ENCODE measurements around the gene PHACTR1. TPM values are rescaled to one million over a fixed set of nuclear protein-coding genes. Genes with fewer than 3 reads are reported as not detected.

PHACTR1 gene
- total and polyA plus RNA-seq, 2 of the 4 experiments (the other 2 are of a cell fraction), result not detected

DNA sequence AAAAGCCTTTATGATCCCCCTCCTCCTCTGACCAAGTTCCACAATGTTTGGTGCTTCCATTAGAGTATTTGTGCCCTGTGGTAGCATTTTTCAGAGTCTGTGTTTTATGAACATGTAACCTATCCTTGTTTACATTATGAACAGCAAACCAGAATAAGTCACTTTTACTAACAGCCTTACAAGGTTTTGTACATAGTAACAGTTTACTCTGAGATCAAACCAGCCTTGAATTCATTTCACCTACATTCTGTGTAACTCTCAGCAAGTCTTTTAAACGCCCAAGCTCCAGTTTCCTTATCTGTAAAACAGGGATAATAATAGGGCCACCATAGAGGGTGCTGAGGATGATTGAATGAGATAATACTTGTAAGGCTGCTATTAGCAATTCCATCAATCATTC is 175.0 kb downstream of the PHACTR1 start:
- in situ Hi-C loops (cut with MboI; ENCODE audit: low sequenced_read_pairs) (loop anchor here (25.0 kb wide), 2 partner anchors 254 to 1329 kb away; no protein-coding TSS in a partner anchor), dilution Hi-C loops (cut with HindIII; ENCODE audit: low sequenced_read_pairs, unreplicated experiment) (no loop called here), intact Hi-C loops (cut with micrococcal nuclease) (loop anchor here (10.0 kb wide), 2 partner anchors 597 to 1237 kb away; partner anchors contain the start of gene EDN1)
- H3K9ac ChIP-seq (ENCODE audit: low read depth, low read length), result no peak overlapping the region
- H3K23ac ChIP-seq (ENCODE audit: low read depth, low read length), result no peak overlapping the region
- H2BK20ac ChIP-seq (ENCODE audit: low read depth, low read length), result no peak overlapping the region
- no peak overlapping the region for H2BK120ac ChIP-seq (ENCODE audit: low read depth, low read length)
- no peaks in the 10 kb centered on the region for H3K9me1 ChIP-seq (ENCODE audit: insufficient read depth, low read length)
- H4K5ac ChIP-seq (ENCODE audit: low read depth, low read length), result no peak overlapping the region
- H2AFZ ChIP-seq (replicated peaks; ENCODE audit: low read length, poor library complexity), result no peak overlapping the region
- no peak overlapping the region for H3K14ac ChIP-seq (replicated peaks; ENCODE audit: low read depth, low read length)
- ATAC-seq (ENCODE audit: low read depth), result no peak
- TF ChIP-seq, protein P1, sequence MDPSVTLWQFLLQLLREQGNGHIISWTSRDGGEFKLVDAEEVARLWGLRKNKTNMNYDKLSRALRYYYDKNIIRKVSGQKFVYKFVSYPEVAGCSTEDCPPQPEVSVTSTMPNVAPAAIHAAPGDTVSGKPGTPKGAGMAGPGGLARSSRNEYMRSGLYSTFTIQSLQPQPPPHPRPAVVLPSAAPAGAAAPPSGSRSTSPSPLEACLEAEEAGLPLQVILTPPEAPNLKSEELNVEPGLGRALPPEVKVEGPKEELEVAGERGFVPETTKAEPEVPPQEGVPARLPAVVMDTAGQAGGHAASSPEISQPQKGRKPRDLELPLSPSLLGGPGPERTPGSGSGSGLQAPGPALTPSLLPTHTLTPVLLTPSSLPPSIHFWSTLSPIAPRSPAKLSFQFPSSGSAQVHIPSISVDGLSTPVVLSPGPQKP (IDR thresholded peaks at IDR 0.05; ENCODE audit: borderline replicate concordance, low read depth, low read length), result no peak
- TF ChIP-seq SMC3 (IDR thresholded peaks at IDR 0.05; ENCODE audit: low read depth, low read length) (no peak), FOS (IDR thresholded peaks at IDR 0.05; ENCODE audit: low read depth, low read length) (no peak), MAZ (IDR thresholded peaks at IDR 0.05; ENCODE audit: borderline replicate concordance, low read depth, low read length) (no peak), CEBPB (IDR thresholded peaks at IDR 0.05; ENCODE audit: low read depth, low read length) (no peak), MXI1 (IDR thresholded peaks at IDR 0.05; ENCODE audit: borderline replicate concordance, low read depth, low read length) (no peak), RAD21 (IDR thresholded peaks at IDR 0.05; ENCODE audit: low read length) (no peak), RFX5 (IDR thresholded peaks at IDR 0.05; ENCODE audit: low read depth, low read length) (no peak), BHLHE40 (IDR thresholded peaks at IDR 0.05; ENCODE audit: low read depth, low read length) (no peak)
- TF ChIP-seq, protein P2, sequence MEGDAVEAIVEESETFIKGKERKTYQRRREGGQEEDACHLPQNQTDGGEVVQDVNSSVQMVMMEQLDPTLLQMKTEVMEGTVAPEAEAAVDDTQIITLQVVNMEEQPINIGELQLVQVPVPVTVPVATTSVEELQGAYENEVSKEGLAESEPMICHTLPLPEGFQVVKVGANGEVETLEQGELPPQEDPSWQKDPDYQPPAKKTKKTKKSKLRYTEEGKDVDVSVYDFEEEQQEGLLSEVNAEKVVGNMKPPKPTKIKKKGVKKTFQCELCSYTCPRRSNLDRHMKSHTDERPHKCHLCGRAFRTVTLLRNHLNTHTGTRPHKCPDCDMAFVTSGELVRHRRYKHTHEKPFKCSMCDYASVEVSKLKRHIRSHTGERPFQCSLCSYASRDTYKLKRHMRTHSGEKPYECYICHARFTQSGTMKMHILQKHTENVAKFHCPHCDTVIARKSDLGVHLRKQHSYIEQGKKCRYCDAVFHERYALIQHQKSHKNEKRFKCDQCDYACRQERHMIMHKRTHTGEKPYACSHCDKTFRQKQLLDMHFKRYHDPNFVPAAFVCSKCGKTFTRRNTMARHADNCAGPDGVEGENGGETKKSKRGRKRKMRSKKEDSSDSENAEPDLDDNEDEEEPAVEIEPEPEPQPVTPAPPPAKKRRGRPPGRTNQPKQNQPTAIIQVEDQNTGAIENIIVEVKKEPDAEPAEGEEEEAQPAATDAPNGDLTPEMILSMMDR (conservative IDR thresholded peaks at IDR 0.05; ENCODE audit: low read depth, low read length), result no peak
- TF ChIP-seq, protein P3, sequence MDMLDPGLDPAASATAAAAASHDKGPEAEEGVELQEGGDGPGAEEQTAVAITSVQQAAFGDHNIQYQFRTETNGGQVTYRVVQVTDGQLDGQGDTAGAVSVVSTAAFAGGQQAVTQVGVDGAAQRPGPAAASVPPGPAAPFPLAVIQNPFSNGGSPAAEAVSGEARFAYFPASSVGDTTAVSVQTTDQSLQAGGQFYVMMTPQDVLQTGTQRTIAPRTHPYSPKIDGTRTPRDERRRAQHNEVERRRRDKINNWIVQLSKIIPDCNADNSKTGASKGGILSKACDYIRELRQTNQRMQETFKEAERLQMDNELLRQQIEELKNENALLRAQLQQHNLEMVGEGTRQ (IDR thresholded peaks at IDR 0.05; ENCODE audit: low read depth, low read length), result no peak
- no peak overlapping the region for H2AK5ac ChIP-seq (ENCODE audit: low read depth, low read length)
- no peaks in the 10 kb centered on the region for H3K27me3 ChIP-seq (ENCODE audit: control insufficient read depth, insufficient read depth, low read length)
- H4K91ac ChIP-seq (ENCODE audit: insufficient read depth, low read depth, low read length), result no peak overlapping the region
- no peaks in the 10 kb centered on the region for H4K20me1 ChIP-seq (ENCODE audit: insufficient read depth, low read length)
- BruUV-seq (replicated peaks), result no TSS peak
- H3K79me1 ChIP-seq (ENCODE audit: low read depth in 1 of 2, low read length in 2 of 2), result no peaks in the 10 kb centered on the region
- H4K8ac ChIP-seq (ENCODE audit: low read depth in 2 of 2, low read length in 2 of 2), result no peak overlapping the region
- CTCF ChIA-PET, result no interaction called here
- no peaks in the 10 kb centered on the region for H3K4me1 ChIP-seq (ENCODE audit: control insufficient read depth, insufficient read depth, low read length)
- no peak overlapping the region for H2AK9ac ChIP-seq (replicated peaks; ENCODE audit: low read depth, low read length, poor library complexity)
- no peak overlapping the region for H3K4me3 ChIP-seq (ENCODE audit: insufficient read depth, low read depth, low read length)
- H3K56ac ChIP-seq (ENCODE audit: extremely low read depth, insufficient read depth, low read length), result no peak overlapping the region
- H2BK5ac ChIP-seq (ENCODE audit: low read depth, low read length, poor library complexity, severe bottlenecking), result no peak overlapping the region
- no peak overlapping the region for H2BK15ac ChIP-seq (ENCODE audit: low read depth, low read length)
- no peak overlapping the region for H3K4me2 ChIP-seq (ENCODE audit: low read depth, low read length)
- H3K36me3 ChIP-seq (ENCODE audit: control insufficient read depth, insufficient read depth, low read length), result no peaks in the 10 kb centered on the region
- no peak overlapping the region for H3K18ac ChIP-seq (ENCODE audit: low read depth, low read length)
- no peak for DNase-seq
- H3K9me3 ChIP-seq (ENCODE audit: control insufficient read depth, insufficient read depth, low read length), result 0 out of 2 replicates have a peak, but pooled peaks cover 2% of the 10 kb centered on the region
- no CpG with 5 or more reads among the region's 1 CpG for WGBS, 2 experiments (ENCODE audit: extremely low coverage in 2 of 2, insufficient read length in 1 of 2)
- POLR2A ChIA-PET (ENCODE audit: unreplicated experiment), result no interaction called here
- H3K4ac ChIP-seq (ENCODE audit: low read depth, low read length), result no peak overlapping the region
- H3K27ac ChIP-seq (ENCODE audit: insufficient read depth, low read length), result no peak overlapping the region
